Aorta (tissue), 5 donors: Measurements from ENCODE around the gene ILK. TPM values are rescaled to one million over a fixed set of nuclear protein-coding genes. Genes with fewer than 3 reads are reported as not detected.

Source experiments
- ATAC-seq: fragments of 200-7000 bp; cut with Tn5 transposase; one replicate; pipeline ENCODE4 v1.9.1; 2022; ENCODE audit warnings: moderate library complexity; ENCODE audit not compliant: low FRiP score
- DNase-seq, 2 donors: peaks; one replicate each; pipeline ENCODE4 v3.0.0-alpha.2; 2020
- H3K27ac ChIP-seq, 2 donors: one replicate each; pipeline ENCODE4 v1.5.1; 2013; ENCODE audit warnings: low read length in 2 of 2, mild to moderate bottlenecking in 2 of 2, moderate library complexity in 2 of 2, control low read depth in 1 of 2, inconsistent platforms in 1 of 2, low read depth in 1 of 2
- H3K27me3 ChIP-seq, 2 donors: one replicate each; pipeline ENCODE4 v1.6.1; 2013; ENCODE audit warnings: control low read depth in 1 of 2, low read length in 1 of 2, mild to moderate bottlenecking in 1 of 2, moderate library complexity in 1 of 2; ENCODE audit not compliant: insufficient read depth in 2 of 2, control insufficient read depth in 1 of 2
- H3K36me3 ChIP-seq, 2 donors: one replicate each; pipeline ENCODE4 v1.6.1; 2013; ENCODE audit warnings: control low read depth in 1 of 2, low read length in 1 of 2, mild to moderate bottlenecking in 1 of 2; ENCODE audit not compliant: insufficient read depth in 2 of 2, control insufficient read depth in 1 of 2
- H3K4me1 ChIP-seq, 2 donors: one replicate each; pipeline ENCODE4 v1.6.1; 2013; ENCODE audit warnings: low read length in 2 of 2, control low read depth in 1 of 2, mild to moderate bottlenecking in 1 of 2, moderate library complexity in 1 of 2; ENCODE audit not compliant: insufficient read depth in 2 of 2, control insufficient read depth in 1 of 2
- H3K4me3 ChIP-seq, 2 donors: one replicate each; pipeline ENCODE4 v1.5.1; 2013; ENCODE audit warnings: low read length in 2 of 2, control low read depth in 1 of 2, mild to moderate bottlenecking in 1 of 2
- H3K9me3 ChIP-seq: one replicate; pipeline ENCODE4 v1.6.1; 2013; ENCODE audit warnings: mild to moderate bottlenecking, low read length; ENCODE audit not compliant: control insufficient read depth
- WGBS, 2 donors: extraction: QIAGEN DNeasy Blood & Tissue Kit; methylation state at CpG; one replicate each; pipeline ENCODE4 v1.1.7; 2013; 5-methylcytosine and 5-hydroxymethylcytosine counted together
- intact Hi-C, 2 donors: fragments of 100-400 bp; cut with DNase I; formaldehyde crosslinking; loops; one replicate each; pipeline versions ENCODE4 v1.14.2 to v1.15.0; 2022
- polyA plus RNA-seq, 2 donors: library from polyadenylated mRNA; stranded (reverse); fragments of 200-250 nt; gene quantifications; one replicate each; pipeline ENCODE4 v1.2.3, GENCODE V29; 2013
- total RNA-seq, 2 donors: library from RNA; stranded (reverse); fragmentation: NEBNext Ultra II Directional; extraction: Animal tissue kit (Norgen Biotek cat#: 25700); gene quantifications; one replicate each; pipeline ENCODE4 v1.2.1, GENCODE V29; 2021
- donor health status: healthy with polysubstance abuse.
- donor health status: Bipolar disorder and iron deficiency.
- donor health status: DM: no; HTN: no; CAD: no.
- donor health status: DM: no; HTN: no; CAD: no.
- donor health status: DM: yes; HTN: yes; CAD: no.

The ILK gene
- total and polyA plus RNA-seq, 4 donors, result 287 to 562 (median 431) TPM

DNA sequence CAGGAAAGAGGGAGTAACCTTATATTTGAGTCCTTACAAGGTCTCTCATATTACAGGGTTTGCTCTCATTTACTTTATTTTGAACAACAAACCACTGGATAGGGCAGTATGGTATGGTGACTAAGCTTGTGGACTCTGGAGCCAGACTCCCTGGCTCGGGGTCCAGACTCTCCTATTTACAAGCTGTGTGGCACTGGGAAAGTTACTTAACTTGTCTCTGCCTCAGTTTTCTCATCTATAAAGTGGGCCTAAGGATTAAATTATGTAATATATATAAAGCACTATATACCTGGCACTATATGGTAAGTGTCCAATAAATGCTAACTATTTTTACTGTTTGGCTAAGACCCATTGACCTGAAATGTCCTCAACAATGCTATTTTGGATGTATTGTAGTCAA, 53.8 kb downstream of the ILK start:
- 4 to 6% methylated on average over 1 of the region's 1 CpG for WGBS, 2 donors
- no peak overlapping the region for H3K27ac ChIP-seq
- intact Hi-C loops, result loop anchor here (5.0 kb wide), 2 partner anchors 40 to 50 kb away; partner anchors contain the start of gene TPP1 (in 1 of the 2)

DNA sequence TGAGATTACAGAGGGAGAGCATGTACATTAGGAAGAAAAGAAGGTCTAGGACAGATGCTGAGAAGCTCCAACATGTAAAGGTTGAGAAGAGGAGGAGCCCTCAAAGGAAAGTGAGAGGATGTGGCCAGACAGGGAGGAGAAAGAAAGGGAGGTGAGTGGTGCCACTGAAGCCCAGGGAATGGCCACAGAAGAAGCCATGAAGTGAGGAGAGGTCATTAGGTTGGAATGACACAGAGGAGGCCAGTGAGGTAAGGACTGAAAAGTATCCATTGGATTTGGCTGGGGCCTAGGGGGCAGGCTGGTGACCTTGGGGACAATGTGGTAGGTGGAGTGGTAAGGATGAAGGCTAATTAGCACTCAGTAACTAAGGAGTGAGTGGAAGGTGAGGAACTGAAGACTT, 55.1 kb downstream of the ILK start:
- no peak overlapping the region for H3K27ac ChIP-seq
- H3K9me3 ChIP-seq, result no peaks in the 10 kb centered on the region
- no peaks in the 10 kb centered on the region for H3K27me3 ChIP-seq
- peaks cover 0 to 4% of the 10 kb centered on the region in 2 donors for H3K4me1 ChIP-seq
- no peaks in the 10 kb centered on the region for H3K36me3 ChIP-seq
- DNase-seq (no peak), ATAC-seq (no peak)
- intact Hi-C loops, result loop anchor here (5.0 kb wide), 2 partner anchors 41 to 51 kb away; partner anchors contain the start of gene TPP1 (in 1 of the 2)
- H3K4me3 ChIP-seq, result no peak overlapping the region

More for the DNA sequence above, 53.8 kb downstream of the ILK start:
- no peak overlapping the region for H3K4me3 ChIP-seq
- DNase-seq (no peak), ATAC-seq (no peak)
- no peaks in the 10 kb centered on the region for H3K27me3 ChIP-seq
- H3K4me1 ChIP-seq, result peaks cover 0 to 4% of the 10 kb centered on the region in 2 donors
- H3K36me3 ChIP-seq, result no peaks in the 10 kb centered on the region
- no peaks in the 10 kb centered on the region for H3K9me3 ChIP-seq

Other genes starting within 250 kb of the ILK start
- 10 to 100 TPM; 29.2 to 40.4 TPM for gene SMPD1, start 213.3 kb upstream of the ILK start, total RNA-seq
- gene SMPD1, start 213.3 kb upstream of the ILK start, polyA plus RNA-seq, result 10 to 100 TPM; 10.0 to 45.5 TPM
- gene APBB1, start 184.7 kb upstream of the ILK start, total RNA-seq, result 10 to 100 TPM; 50.8 to 62.2 TPM
- 100 to 1,000 TPM in 1 of 2 donors, 10 to 100 TPM in 1; 25.8 to 121 TPM for gene APBB1, start 184.7 kb upstream of the ILK start, polyA plus RNA-seq
- gene HPX, start 162.8 kb upstream of the ILK start, total RNA-seq, result 1 to 10 TPM; 3.0 to 6.0 TPM
- gene HPX, start 162.8 kb upstream of the ILK start, polyA plus RNA-seq, result 1 to 10 TPM in 1 of 2 donors, under 1 TPM in 1; 0.50 to 1.1 TPM
- 10 to 100 TPM; 28.6 to 35.5 TPM for gene TRIM3, start 129.8 kb upstream of the ILK start, total RNA-seq
- 10 to 100 TPM; 23.5 to 44.9 TPM for gene TRIM3, start 129.8 kb upstream of the ILK start, polyA plus RNA-seq
- gene ARFIP2, start 122.4 kb upstream of the ILK start, total RNA-seq, result 10 to 100 TPM; 40.8 to 46.0 TPM
- 10 to 100 TPM; 14.9 to 56.1 TPM for gene ARFIP2, start 122.4 kb upstream of the ILK start, polyA plus RNA-seq
- gene TIMM10B, start 122.3 kb upstream of the ILK start, total RNA-seq, result 10 to 100 TPM; 31.1 to 37.3 TPM
- 10 to 100 TPM; 21.0 to 39.1 TPM for gene TIMM10B, start 122.3 kb upstream of the ILK start, polyA plus RNA-seq
- gene DNHD1, start 106.5 kb upstream of the ILK start, total RNA-seq, result 10 to 100 TPM; 24.1 to 28.1 TPM
- 10 to 100 TPM in 1 of 2 donors, 1 to 10 TPM in 1; 1.9 to 20.5 TPM for gene DNHD1, start 106.5 kb upstream of the ILK start, polyA plus RNA-seq
- 10 to 100 TPM; 18.8 to 22.2 TPM for gene RRP8, start 158 bp upstream of the ILK start, total RNA-seq
- gene RRP8, start 158 bp upstream of the ILK start, polyA plus RNA-seq, result 10 to 100 TPM in 1 of 2 donors, 1 to 10 TPM in 1; 3.4 to 37.3 TPM
- gene TAF10, start 8.4 kb downstream of the ILK start, total RNA-seq, result 100 to 1,000 TPM in 1 of 2 donors, 10 to 100 TPM in 1; 79.2 to 108 TPM
- 100 to 1,000 TPM in 1 of 2 donors, 10 to 100 TPM in 1; 55.0 to 119 TPM for gene TAF10, start 8.4 kb downstream of the ILK start, polyA plus RNA-seq
- 100 to 1,000 TPM in 1 of 2 donors, 10 to 100 TPM in 1; 79.5 to 125 TPM for gene TPP1, start 15.6 kb downstream of the ILK start, total RNA-seq
- gene TPP1, start 15.6 kb downstream of the ILK start, polyA plus RNA-seq, result 10 to 100 TPM; 26.8 to 38.0 TPM
- gene DCHS1, start 52.0 kb downstream of the ILK start, total RNA-seq, result 10 to 100 TPM; 60.8 to 64.4 TPM
- gene DCHS1, start 52.0 kb downstream of the ILK start, polyA plus RNA-seq, result 10 to 100 TPM in 1 of 2 donors, 1 to 10 TPM in 1; 1.4 to 12.4 TPM
- 10 to 100 TPM; 27.5 to 30.1 TPM for gene MRPL17, start 79.6 kb downstream of the ILK start, total RNA-seq
- 10 to 100 TPM; 19.3 to 22.8 TPM for gene MRPL17, start 79.6 kb downstream of the ILK start, polyA plus RNA-seq
- under 1 TPM in 1 of 2 donors, not detected in 1; 0.10 TPM for gene OR2AG2, start 168.2 kb downstream of the ILK start, total RNA-seq
- gene OR2AG2, start 168.2 kb downstream of the ILK start, polyA plus RNA-seq, result not detected
- not detected for gene OR2AG1, start 179.2 kb downstream of the ILK start, total RNA-seq
- gene OR2AG1, start 179.2 kb downstream of the ILK start, polyA plus RNA-seq, result not detected
- under 1 TPM in 1 of 2 donors, not detected in 1; 0.26 TPM for gene OR6A2, start 195.9 kb downstream of the ILK start, total RNA-seq
- gene OR6A2, start 195.9 kb downstream of the ILK start, polyA plus RNA-seq, result not detected
- not detected for gene OR10A5, start 241.9 kb downstream of the ILK start, total RNA-seq
- not detected for gene OR10A5, start 241.9 kb downstream of the ILK start, polyA plus RNA-seq